22Rv1 (cell line): ENCODE results near the gene AGAP1.

Source experiments
- ZFX ChIP-seq: fragments of 450-650 bp; IDR thresholded peaks from 2 replicates; pipeline ENCODE4 v1.6.1; 2017; ENCODE audit warnings: antibody characterized with exemption, borderline replicate concordance
- TF ChIP-seq, protein P1 (sequence below): fragments of 450-650 bp; IDR thresholded peaks from 2 replicates; pipeline ENCODE4 v1.5.1; 2017; ENCODE audit warnings: mild to moderate bottlenecking

DNA sequence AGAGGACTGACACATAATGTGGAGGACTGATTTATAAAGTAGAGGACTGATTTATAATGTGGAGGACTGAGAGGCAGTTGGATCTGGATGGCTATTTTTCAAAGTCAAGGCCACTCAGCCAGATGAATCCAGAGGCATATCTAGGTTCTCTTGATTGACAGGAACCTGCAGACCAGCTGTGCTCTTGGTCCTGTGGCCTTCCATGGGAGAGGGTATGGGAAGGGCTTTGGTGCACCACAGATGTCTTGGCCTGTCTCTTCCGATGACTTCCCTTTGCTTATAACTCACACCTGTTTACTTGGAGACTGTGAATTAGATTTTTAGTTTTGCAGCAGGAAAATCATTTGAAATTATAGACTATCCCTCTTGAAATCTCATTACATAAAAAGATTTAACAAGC is 32.3 kb downstream of the AGAP1 start:
- TF ChIP-seq, protein P1, sequence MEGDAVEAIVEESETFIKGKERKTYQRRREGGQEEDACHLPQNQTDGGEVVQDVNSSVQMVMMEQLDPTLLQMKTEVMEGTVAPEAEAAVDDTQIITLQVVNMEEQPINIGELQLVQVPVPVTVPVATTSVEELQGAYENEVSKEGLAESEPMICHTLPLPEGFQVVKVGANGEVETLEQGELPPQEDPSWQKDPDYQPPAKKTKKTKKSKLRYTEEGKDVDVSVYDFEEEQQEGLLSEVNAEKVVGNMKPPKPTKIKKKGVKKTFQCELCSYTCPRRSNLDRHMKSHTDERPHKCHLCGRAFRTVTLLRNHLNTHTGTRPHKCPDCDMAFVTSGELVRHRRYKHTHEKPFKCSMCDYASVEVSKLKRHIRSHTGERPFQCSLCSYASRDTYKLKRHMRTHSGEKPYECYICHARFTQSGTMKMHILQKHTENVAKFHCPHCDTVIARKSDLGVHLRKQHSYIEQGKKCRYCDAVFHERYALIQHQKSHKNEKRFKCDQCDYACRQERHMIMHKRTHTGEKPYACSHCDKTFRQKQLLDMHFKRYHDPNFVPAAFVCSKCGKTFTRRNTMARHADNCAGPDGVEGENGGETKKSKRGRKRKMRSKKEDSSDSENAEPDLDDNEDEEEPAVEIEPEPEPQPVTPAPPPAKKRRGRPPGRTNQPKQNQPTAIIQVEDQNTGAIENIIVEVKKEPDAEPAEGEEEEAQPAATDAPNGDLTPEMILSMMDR, result no peak
- TF ChIP-seq ZFX, result no peak
